T-helper 2 cell (primary cell): Measurements from ENCODE around the gene KRT32.
"Not testable (repeated sequence)": the region's sequence is repeated elsewhere in the genome, so short reads cannot be mapped to it uniquely, and the experiment has no call there.

ENCODE experiments used
- DNase-seq, 5 experiments: peaks; one replicate each; pipeline versions ENCODE4 v3.0.0 to v3.0.0-alpha.2; 2012 to 2022

Gene KRT32

GRCh38 chr17:41463746-41464145 lies 3.4 kb downstream of the KRT32 start:
- DNase-seq = no peak

- no peak for DNase-seq
These were observed 4.5 kb downstream of the KRT32 start for GRCh38 chr17:41462705-41463104.

GRCh38 chr17:41457676-41458075 lies 9.5 kb downstream of the KRT32 start:
- no peak for DNase-seq

- DNase-seq = no peak
These were observed 11.0 kb downstream of the KRT32 start for GRCh38 chr17:41456204-41456603.

- no peak for DNase-seq
These were observed 11.9 kb downstream of the KRT32 start for GRCh38 chr17:41455236-41455635.

- DNase-seq = no peak
These were observed 14.1 kb downstream of the KRT32 start for GRCh38 chr17:41453066-41453465.

- no peak for DNase-seq
These were observed 14.9 kb downstream of the KRT32 start for GRCh38 chr17:41452281-41452680.

GRCh38 chr17:41451154-41451728 lies 15.9 kb downstream of the KRT32 start:
- no peak for DNase-seq

- DNase-seq = no peak
These were observed 18.2 kb downstream of the KRT32 start for GRCh38 chr17:41449008-41449407.

GRCh38 chr17:41448506-41448905 lies 18.7 kb downstream of the KRT32 start:
- DNase-seq = no peak

- DNase-seq = no peak
These were observed 20.4 kb downstream of the KRT32 start for GRCh38 chr17:41446806-41447205.

GRCh38 chr17:41444640-41445039 lies 22.5 kb downstream of the KRT32 start:
- DNase-seq = no peak

GRCh38 chr17:41444186-41444585 lies 23.0 kb downstream of the KRT32 start:
- no peak for DNase-seq

GRCh38 chr17:41442739-41443138 lies 24.4 kb downstream of the KRT32 start:
- no peak for DNase-seq

- no peak for DNase-seq
These were observed 26.6 kb downstream of the KRT32 start, which contains the start of gene KRT38 for GRCh38 chr17:41440531-41441033. Gene KRT38 (minus strand): TSS chr17:41440983. CDS start chr17:41440921, 62 bp downstream.

- no peak for DNase-seq
These were observed 27.8 kb downstream of the KRT32 start for GRCh38 chr17:41439375-41439774.

- no peak for DNase-seq
These were observed 29.4 kb downstream of the KRT32 start for GRCh38 chr17:41437769-41438168.

GRCh38 chr17:41437254-41437653 lies 29.9 kb downstream of the KRT32 start:
- no peak for DNase-seq

- DNase-seq = no peak
These were observed 32.8 kb downstream of the KRT32 start for GRCh38 chr17:41434415-41434814.

GRCh38 chr17:41434005-41434404 lies 33.2 kb downstream of the KRT32 start:
- no peak for DNase-seq

- DNase-seq = no peak
These were observed 33.6 kb downstream of the KRT32 start for GRCh38 chr17:41433586-41433985.

- not testable (repeated sequence) for DNase-seq
These were observed 36.8 kb downstream of the KRT32 start for GRCh38 chr17:41430376-41430775.

- DNase-seq = no peak
These were observed 37.5 kb downstream of the KRT32 start for GRCh38 chr17:41429667-41430066.

- no peak for DNase-seq
These were observed 38.4 kb downstream of the KRT32 start for GRCh38 chr17:41428591-41429291.
